Measurements from ENCODE around the gene RNU4-1.

- TF ChIP-seq CTCF (IDR thresholded peaks at IDR 0.05; ENCODE audit: insufficient read depth, low read depth, low read length) (no peak), EZH2 (IDR thresholded peaks at IDR 0.05; ENCODE audit: insufficient read depth, low read length) (no peak)
Measured at GRCh38 chr12:120283318-120283717, 9.7 kb downstream of the RNU4-1 start.
